Measurements from ENCODE around the gene ARHGEF18. TPM values are rescaled to one million over a fixed set of nuclear protein-coding genes. Genes with fewer than 3 reads are reported as not detected.
"Not testable (repeated sequence)": the region's sequence is repeated elsewhere in the genome, so short reads cannot be mapped to it uniquely, and the experiment has no call there.

Gene ARHGEF18
- total RNA-seq (2014; rRNA removed; shearing (Covaris generic)): 33.0 and 33.2 TPM in 2 replicates

DNA sequence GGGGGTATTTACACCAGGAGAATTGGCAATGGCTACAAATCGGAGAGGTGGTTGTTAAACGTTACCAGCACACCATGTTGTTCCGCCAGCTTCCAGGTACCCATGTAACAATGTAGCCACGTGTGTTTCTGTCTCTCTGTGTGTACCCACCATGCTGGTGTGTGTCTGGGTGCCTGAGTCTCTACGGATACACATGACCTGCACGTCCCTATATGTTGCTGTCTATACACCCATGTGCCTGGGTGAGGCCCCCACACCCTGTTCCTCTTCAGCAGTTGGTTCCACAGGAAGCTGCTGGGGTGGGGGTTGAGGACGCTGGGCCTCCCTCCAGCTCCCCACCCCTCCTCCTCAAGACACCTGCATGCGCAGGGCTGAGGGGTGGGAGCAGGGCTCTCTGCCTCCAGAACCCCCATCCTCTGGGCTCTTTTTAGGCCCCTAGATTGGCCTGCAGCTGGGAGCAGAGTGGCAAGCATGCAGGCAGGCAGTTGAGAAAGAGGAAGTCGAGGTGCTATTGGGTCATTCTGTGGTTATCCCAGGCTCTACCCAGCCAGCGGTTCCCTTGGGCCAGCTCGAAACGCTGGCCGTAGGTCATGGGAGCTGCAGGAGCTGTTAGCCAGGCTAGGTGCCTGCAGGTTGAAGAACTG lies at the start of gene ARHGEF18:
TSS of gene ARHGEF18 (plus strand) at position 351 of the 644 bp plus-strand sequence. CDS start 13,954 bp downstream, outside the sequence.
- in situ Hi-C loops (cut with HindIII; ENCODE audit: low sequenced_read_pairs): no loop called here

GRCh38 chr19:7301525-7301924 lies 47.2 kb upstream of the ARHGEF18 start:
- in situ Hi-C loops (cut with HindIII; ENCODE audit: low sequenced_read_pairs): no loop called here
- DNase-seq (ENCODE audit: low spot score): no peak

More for the DNA sequence above, at the start of gene ARHGEF18:
- DNase-seq (ENCODE audit: low spot score): no peak

GRCh38 chr19:7303470-7303869 lies 45.3 kb upstream of the ARHGEF18 start:
- in situ Hi-C loops (cut with HindIII; ENCODE audit: low sequenced_read_pairs): no loop called here

DNA sequence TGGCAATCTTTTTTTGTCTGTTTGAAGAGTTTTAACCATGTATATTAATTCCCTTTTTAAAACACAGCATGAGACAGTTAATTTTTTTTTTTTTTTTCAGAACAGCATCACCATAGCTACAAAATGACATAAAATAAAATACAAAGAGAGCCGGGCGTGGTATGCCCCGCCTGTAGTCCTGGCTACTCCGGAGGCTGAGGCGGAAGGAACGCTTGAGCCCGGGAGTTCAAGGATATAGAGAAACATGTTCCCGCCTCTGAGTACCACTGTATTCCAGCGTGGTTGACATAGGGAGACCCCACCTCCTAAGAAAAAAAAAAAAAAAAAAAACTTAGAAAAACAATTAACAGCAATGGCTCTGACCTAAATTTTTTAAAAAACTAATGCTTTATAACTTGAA lies 44.5 kb upstream of the ARHGEF18 start:
- DNase-seq (ENCODE audit: low spot score): no peak
- in situ Hi-C loops (cut with HindIII; ENCODE audit: low sequenced_read_pairs): no loop called here

More at GRCh38 chr19:7303470-7303869, 45.3 kb upstream of the ARHGEF18 start:
- no peak for DNase-seq (ENCODE audit: low spot score)

DNA sequence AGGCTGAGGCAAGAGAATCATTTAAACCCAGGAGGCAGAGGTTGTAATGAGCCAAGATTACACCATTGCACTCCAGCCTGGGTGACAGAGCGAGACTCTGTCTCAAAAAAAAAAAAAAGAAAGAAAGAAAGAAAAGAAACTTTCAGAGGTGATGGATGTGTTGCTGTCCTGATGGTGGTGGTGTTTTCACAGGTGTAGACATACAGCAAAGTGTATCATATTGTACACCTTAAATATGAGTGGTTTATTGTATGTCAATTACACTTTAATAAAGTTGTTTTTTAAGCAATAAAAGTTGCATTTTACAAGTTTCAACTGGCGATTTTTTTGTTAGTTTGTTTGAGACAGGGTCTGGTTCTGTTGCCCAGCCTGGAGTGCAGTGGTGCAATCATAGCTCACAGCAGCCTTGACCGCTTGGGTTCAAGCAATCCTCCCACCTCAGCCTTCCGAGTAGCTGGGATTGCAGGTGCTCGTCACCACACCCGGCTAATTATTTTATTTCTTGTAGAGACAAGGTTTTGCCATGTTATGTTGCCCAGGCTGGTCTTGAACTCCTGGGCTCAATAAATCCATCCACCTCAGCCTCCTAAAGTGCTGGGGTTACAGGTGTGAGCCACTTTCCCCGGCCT lies 41.0 kb upstream of the ARHGEF18 start:
- in situ Hi-C loops (cut with HindIII; ENCODE audit: low sequenced_read_pairs): no loop called here
- no peak for DNase-seq (ENCODE audit: low spot score)

DNA sequence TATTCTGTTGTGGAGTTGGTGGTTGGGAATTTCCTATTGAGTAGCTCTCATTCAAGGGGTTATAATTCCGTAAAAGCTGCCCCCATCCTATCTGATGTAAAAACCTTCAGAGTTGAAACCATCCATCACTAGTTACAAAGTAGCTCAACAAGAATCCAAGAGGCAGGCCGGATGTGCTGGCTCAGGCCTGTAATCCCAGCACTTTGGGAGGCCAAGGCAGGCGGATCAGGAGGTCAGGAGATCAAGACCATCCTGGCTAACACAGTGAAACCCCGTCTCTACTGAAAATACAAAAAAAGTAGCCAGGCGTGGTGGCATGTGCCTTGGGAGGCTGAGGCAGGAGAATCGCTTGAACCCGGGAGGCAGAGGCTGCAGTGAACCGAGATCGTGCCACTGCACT lies 40.4 kb upstream of the ARHGEF18 start:
- DNase-seq (ENCODE audit: low spot score); in situ Hi-C loops (cut with HindIII; ENCODE audit: low sequenced_read_pairs): not testable (repeated sequence)

- DNase-seq (ENCODE audit: low spot score): no peak
- in situ Hi-C loops (cut with HindIII; ENCODE audit: low sequenced_read_pairs): no loop called here
These were observed 36.8 kb upstream of the ARHGEF18 start for GRCh38 chr19:7311911-7312310.

- DNase-seq (ENCODE audit: low spot score): no peak
These were observed 35.9 kb upstream of the ARHGEF18 start for GRCh38 chr19:7312816-7313215.

DNA sequence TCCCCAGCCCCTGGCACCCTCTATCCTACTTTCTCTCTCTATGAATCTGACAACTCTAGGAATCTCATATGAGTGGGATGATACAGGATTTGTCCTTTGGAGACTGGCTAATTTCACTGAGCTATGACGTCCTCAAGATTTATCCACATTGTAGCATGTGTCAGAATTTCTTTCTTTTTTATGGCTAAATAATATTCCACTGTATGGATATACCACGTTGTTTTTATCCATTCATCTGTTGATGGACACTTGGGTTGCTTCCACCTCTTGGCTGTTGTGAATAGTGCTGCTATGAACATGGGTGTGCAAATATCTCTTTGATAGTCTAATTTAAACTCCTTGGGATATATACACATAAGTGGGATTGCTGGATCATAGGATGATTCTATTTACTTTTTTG lies 30.6 kb upstream of the ARHGEF18 start:
- no peak for DNase-seq (ENCODE audit: low spot score)
- in situ Hi-C loops (cut with HindIII; ENCODE audit: low sequenced_read_pairs): no loop called here

More at GRCh38 chr19:7312816-7313215, 35.9 kb upstream of the ARHGEF18 start:
- in situ Hi-C loops (cut with HindIII; ENCODE audit: low sequenced_read_pairs): no loop called here

GRCh38 chr19:7326105-7326877 lies 22.4 kb upstream of the ARHGEF18 start:
- in situ Hi-C loops (cut with HindIII; ENCODE audit: low sequenced_read_pairs): no loop called here
- DNase-seq (ENCODE audit: low spot score): peak; percentile 11

DNA sequence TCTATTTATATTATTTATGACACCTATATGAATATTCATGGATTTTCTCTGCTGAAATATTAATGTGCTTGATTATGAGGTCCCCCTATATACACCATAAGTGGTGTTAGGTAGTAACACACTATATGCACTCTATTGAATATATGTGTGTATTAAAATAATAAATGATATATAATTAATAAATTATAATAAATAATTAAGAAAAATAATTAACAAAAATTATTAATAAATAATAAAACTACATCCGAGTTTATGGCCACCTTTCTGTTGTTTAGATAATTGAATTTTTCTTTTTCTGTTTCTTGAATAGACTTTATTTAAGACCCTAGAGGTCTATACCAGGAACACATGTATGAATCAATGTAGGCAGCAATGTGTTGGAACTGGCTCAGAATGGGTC lies 20.9 kb upstream of the ARHGEF18 start:
- DNase-seq (ENCODE audit: low spot score): no peak
- in situ Hi-C loops (cut with HindIII; ENCODE audit: low sequenced_read_pairs): no loop called here

- DNase-seq (ENCODE audit: low spot score): no peak
- in situ Hi-C loops (cut with HindIII; ENCODE audit: low sequenced_read_pairs): no loop called here
These were observed 20.1 kb upstream of the ARHGEF18 start for GRCh38 chr19:7328647-7329046.

GRCh38 chr19:7331446-7331845 lies 17.3 kb upstream of the ARHGEF18 start:
- in situ Hi-C loops (cut with HindIII; ENCODE audit: low sequenced_read_pairs): loop anchor here (10.0 kb wide), 1 partner anchor 177 kb away; no protein-coding TSS in a partner anchor
- DNase-seq (ENCODE audit: low spot score): no peak

DNA sequence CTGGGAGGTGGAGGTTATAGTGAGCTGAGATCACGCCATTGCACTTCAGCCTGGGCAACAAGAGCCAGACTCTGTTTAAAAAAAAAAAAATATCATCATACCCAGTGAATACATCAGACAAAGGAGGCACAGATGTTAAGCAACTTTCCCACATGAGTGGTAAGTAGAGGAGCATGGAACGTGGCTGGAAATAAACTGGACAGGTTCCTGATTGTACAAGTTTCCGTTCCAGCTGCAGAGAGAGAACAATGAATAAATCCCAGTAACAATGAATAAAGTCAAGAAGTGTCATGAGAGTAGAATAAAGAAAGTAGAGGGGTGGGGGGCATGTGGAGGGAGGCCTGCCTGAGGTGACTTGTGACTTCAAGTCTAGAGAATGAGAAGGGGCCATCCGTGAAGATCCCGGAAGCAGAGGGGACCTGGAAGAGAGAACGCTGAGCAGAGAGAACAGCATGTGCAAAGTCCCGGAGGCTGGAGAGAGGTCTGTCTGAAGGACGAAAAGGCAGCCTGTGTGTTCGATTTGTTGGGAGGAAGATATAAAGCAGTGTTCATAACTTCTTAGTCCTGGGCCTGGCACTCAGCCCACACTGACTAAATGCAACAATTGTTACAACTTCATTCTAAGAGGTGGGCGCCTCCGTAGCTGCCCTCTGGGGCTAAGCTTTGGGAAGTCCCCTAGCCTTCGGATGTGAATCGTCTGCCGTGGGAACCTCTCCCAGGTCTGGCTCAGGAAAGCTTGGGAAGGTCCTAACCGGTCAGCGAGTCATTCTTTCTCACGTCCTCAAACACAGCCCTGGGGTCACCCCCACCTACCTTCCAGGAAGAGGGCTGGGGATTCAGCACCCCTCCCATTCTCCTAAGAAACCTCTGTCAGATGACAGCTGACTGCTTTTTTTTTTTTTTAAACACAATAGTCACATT lies 15.3 kb upstream of the ARHGEF18 start:
- no peak for DNase-seq (ENCODE audit: low spot score)
- in situ Hi-C loops (cut with HindIII; ENCODE audit: low sequenced_read_pairs): loop anchor here (10.0 kb wide), 1 partner anchor 179 kb away; no protein-coding TSS in a partner anchor

DNA sequence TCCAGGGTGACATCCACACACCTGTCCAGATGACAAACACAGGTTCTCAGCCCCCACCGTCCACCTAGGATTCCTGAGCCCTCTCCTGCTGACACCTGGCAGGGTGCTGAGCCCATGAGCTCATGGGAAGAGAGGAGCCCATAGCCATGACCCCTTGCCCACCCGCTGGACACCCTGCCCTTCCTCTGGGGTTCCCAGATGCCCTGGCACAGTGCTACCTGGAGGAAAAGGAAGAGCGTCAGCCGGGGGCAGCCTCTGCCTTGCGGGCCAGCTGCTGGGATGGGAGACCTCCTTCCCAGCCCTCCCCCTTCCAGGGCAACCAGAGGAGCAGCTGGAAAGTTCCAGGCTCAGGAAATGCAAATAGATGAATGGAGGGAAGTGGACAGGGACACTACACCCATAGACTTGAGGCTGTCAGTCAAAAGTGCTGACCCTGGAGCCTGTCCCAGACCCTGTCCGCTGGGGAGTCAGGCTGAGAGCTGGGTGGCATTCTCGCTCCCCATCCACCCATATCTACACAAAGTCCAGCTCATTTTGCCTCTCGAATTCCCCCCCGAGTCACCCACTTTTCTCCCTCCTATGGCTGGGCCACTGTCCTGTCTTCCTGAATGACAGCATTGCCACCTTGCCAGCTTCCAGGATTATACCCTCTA lies 12.3 kb upstream of the ARHGEF18 start:
- in situ Hi-C loops (cut with HindIII; ENCODE audit: low sequenced_read_pairs): loop anchor here (10.0 kb wide), 1 partner anchor 182 kb away; no protein-coding TSS in a partner anchor

DNA sequence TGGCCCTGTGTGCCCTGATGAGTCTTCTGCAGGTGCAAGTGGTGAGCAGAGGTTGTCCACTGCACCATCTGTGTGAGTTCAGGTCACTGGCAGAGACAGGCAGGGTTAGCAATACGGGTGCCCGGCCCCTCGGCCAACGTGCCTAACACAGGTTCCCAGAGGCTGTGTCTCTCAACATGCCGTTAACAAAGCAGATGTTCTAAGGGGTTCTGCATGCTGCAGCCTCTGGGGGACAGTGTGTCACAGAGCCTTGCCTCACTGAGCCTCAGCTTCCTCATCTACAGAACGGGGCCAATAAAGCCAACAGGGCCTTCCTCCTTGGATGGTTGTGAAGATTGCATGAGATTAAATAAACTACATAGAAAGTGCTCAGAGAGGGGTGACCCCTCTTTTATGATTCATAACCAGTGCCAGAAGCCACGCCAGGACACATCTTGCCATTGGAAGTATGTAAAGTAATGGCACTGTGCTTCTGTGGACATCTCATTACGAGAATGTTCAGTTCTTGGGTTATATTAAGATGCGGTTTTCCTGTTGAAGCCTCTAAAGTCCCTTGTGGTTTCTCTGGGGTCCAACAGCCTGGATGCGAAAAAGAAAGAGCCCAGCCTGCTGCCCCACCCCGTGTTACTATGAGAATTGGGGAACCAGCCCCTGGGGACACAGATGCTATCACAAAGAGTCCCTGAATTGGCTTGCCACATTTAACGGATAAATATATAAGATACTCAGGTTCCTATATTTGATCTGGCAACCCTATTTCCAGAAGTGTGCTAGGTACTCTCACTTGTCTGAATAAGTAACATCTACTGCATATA lies 11.2 kb upstream of the ARHGEF18 start:
- peak; percentile 1 for DNase-seq (ENCODE audit: low spot score)
- in situ Hi-C loops (cut with HindIII; ENCODE audit: low sequenced_read_pairs): loop anchor here (10.0 kb wide), 1 partner anchor 183 kb away; no protein-coding TSS in a partner anchor

More for the DNA sequence above, 12.3 kb upstream of the ARHGEF18 start:
- DNase-seq (ENCODE audit: low spot score): no peak
